ENCODE results near the gene OSGIN1. TPM values are rescaled to one million over a fixed set of nuclear protein-coding genes. Genes with fewer than 3 reads are reported as not detected.

Gene OSGIN1
- total RNA-seq, 1 donor from 2014 or later = 2.4 TPM

DNA sequence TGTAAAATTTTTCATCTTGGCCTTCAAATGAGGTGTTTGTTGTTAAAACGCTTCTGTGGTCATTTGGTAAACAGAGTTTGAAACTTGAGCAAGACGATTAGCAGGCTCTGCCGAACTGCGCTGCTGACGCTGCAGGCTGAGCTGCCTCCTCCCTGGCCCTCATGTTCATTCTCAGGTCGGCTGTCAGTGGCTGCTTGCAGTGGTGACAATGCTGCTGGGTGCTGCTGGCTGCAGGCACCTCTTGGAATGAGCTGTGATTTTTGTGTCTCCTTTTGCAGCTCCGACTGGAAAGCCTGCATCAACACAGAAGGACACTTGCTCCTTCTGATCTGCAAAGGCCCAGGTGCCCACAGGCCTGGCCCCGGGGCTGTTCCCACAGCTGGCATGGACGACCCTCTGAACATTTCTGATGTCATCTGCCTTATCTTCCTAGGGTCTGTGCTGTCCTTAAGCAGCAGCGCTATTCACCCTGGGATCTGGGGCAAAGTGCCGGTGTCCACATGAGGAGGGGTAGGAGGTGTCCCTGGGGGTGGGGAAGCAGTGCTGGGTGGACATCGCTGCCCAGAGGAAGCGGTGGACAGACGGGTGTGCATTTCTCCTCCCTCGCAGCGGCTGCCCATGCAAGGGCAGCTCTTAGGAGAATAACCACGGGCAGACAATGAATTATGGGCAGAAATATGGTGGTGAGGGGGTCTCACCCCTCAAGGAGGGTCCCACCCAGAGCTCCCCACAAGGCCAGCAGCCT is 23.1 kb upstream of the OSGIN1 start:
- no peaks in the 10 kb centered on the region for H3K36me3 Mint-ChIP-seq (ENCODE audit: low read depth)
- H3K27me3 Mint-ChIP-seq (ENCODE audit: low read depth) = no peaks in the 10 kb centered on the region
- H3K4me3 Mint-ChIP-seq = no peak overlapping the region
- H3K27ac Mint-ChIP-seq (ENCODE audit: unreplicated experiment) = no peak overlapping the region
- H3K9me3 Mint-ChIP-seq = no peaks in the 10 kb centered on the region
- TF ChIP-seq, protein P1, sequence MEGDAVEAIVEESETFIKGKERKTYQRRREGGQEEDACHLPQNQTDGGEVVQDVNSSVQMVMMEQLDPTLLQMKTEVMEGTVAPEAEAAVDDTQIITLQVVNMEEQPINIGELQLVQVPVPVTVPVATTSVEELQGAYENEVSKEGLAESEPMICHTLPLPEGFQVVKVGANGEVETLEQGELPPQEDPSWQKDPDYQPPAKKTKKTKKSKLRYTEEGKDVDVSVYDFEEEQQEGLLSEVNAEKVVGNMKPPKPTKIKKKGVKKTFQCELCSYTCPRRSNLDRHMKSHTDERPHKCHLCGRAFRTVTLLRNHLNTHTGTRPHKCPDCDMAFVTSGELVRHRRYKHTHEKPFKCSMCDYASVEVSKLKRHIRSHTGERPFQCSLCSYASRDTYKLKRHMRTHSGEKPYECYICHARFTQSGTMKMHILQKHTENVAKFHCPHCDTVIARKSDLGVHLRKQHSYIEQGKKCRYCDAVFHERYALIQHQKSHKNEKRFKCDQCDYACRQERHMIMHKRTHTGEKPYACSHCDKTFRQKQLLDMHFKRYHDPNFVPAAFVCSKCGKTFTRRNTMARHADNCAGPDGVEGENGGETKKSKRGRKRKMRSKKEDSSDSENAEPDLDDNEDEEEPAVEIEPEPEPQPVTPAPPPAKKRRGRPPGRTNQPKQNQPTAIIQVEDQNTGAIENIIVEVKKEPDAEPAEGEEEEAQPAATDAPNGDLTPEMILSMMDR (conservative IDR thresholded peaks at IDR 0.05) = no peak
- H3K4me1 Mint-ChIP-seq = peaks cover 13% of the 10 kb centered on the region
- DNase-seq (ENCODE audit: low read depth, low spot score) = no peak

DNA sequence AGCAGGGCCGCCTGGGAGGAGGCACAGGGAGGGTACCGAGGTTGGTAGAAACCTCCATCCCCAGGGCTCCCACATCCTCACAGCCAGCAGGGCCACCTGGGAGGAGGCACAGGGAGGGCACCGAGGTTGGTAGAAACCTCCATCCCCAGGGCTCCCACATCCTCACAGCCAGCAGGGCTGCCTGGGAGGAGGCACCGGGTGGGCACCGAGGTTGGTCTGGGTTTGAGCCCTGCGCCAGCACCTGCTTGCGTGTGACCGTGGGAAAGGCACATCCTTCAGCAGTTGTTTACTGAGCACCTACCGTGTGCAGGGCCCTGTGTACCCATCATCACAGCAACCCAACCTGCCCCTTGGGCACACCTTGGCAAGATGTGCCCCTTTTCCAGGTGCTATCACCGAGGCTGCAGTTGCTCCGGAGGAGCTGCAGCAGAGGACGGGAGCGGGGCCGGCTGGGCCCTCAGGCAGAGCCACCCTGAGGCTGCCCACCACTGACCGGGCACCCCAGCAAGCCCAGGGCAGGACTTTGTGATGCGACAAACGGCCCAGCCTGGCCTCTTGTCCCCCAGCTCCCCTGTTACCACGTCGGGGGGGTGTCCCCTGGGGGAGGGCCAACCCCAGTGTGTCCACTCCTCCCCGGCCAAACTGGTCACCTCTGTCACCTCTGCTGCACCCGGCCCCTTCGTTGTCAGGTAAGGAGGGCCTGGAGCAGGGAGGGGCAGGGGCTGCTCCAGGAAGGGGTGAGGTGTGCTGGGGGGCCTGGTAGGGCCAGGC is 22.1 kb upstream of the OSGIN1 start:
- Mint-ChIP-seq H3K4me3 (no peak overlapping the region), H3K27ac (ENCODE audit: unreplicated experiment) (no peak overlapping the region), H3K9me3 (no peaks in the 10 kb centered on the region), H3K36me3 (ENCODE audit: low read depth) (no peaks in the 10 kb centered on the region), H3K27me3 (ENCODE audit: low read depth) (no peaks in the 10 kb centered on the region), H3K4me1 (peaks cover 14% of the 10 kb centered on the region)
- DNase-seq (ENCODE audit: low read depth, low spot score) = no peak
- TF ChIP-seq, protein P1 (conservative IDR thresholded peaks at IDR 0.05) = no peak

DNA sequence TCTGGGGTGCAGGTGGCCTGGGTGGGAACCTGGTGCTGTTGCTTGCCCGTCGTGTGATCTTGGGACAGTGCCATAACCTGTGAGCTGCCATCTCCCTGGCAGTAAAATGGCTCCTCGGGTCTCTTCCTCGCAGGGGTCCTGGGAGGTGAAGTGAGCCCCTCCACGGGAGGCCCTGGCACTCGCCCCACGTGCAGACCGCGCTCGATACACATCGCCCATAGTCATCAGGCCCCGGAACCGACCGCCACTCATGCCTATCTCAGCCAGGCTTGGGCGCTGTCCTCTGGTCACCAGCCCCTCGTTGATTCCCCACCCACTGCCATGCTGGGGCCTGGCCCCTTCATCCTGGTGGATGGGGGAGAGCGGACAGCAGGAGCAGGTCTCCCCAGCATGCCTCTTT is 21.5 kb upstream of the OSGIN1 start:
- no peaks in the 10 kb centered on the region for H3K36me3 Mint-ChIP-seq (ENCODE audit: low read depth)
- TF ChIP-seq, protein P1 (conservative IDR thresholded peaks at IDR 0.05) = no peak
- H3K9me3 Mint-ChIP-seq = no peaks in the 10 kb centered on the region
- H3K4me3 Mint-ChIP-seq = no peak overlapping the region
- H3K27me3 Mint-ChIP-seq (ENCODE audit: low read depth) = no peaks in the 10 kb centered on the region
- peaks cover 12% of the 10 kb centered on the region for H3K4me1 Mint-ChIP-seq
- no peak for DNase-seq (ENCODE audit: low read depth, low spot score)
- H3K27ac Mint-ChIP-seq (ENCODE audit: unreplicated experiment) = peak overlapping the region; percentile 67

DNA sequence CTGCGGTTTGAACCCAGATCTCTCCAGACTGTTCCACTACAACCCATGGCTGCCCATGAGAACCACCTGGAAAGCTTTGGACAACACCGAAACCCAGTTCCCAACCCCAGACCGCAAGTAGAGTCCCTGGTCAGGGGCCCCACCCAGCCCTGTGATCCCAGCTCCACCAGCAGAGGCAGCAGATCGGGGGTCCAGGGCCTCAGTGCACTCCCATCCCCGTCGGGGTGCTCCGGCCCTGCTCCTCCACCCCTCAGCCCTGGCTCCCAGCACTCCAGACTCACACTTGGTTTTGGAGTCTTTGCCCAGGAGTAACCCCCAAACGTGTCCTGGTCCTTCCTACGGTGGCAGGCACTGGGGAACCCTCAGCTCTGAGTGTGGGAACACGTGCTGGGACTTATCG is 20.7 kb upstream of the OSGIN1 start:
- Mint-ChIP-seq H3K4me1 (peaks cover 9% of the 10 kb centered on the region), H3K9me3 (no peaks in the 10 kb centered on the region), H3K27me3 (ENCODE audit: low read depth) (no peaks in the 10 kb centered on the region), H3K27ac (ENCODE audit: unreplicated experiment) (no peak overlapping the region), H3K36me3 (ENCODE audit: low read depth) (peaks cover 3% of the 10 kb centered on the region), H3K4me3 (no peak overlapping the region)
- no peak for DNase-seq (ENCODE audit: low read depth, low spot score)
- TF ChIP-seq, protein P1 (conservative IDR thresholded peaks at IDR 0.05) = no peak

DNA sequence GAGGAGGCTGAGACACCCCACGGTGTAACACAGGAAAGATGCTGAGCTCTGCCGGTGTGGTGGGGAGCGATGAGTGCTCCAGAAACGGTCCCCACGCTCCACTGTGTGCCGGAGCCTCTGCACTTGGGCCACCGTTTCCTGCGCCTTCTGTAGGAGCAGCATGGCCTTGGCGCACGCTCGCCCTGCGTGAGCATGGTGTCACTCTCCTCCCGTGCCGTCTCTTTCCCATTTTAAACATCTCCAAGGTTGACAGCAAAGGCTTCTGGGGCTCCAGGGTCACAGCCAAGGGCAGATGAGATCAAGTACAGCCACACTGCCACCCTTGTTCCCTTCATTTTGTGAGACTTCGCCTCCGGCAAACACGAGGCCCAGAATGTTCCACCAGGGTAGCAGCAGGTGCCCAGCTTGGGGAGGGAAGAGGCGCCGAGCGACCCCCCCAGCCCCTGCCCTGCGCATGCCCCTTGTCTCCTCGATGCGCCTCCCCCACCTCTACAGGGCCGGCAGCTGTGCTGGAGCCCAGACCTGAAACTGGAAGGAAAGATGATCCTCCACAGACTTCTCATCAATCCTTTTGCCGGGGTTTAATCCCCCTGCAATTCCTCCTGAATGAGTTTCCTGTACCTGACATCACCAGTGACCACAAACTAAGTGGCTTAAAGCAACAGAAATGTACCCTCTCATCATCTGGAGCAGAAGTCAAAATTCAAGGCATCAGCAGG is 19.9 kb upstream of the OSGIN1 start:
- Mint-ChIP-seq H3K4me1 (peaks cover 9% of the 10 kb centered on the region), H3K9me3 (no peaks in the 10 kb centered on the region), H3K4me3 (no peak overlapping the region), H3K27ac (ENCODE audit: unreplicated experiment) (no peak overlapping the region), H3K27me3 (ENCODE audit: low read depth) (no peaks in the 10 kb centered on the region), H3K36me3 (ENCODE audit: low read depth) (peaks cover 3% of the 10 kb centered on the region)
- TF ChIP-seq, protein P1 (conservative IDR thresholded peaks at IDR 0.05) = no peak
- DNase-seq (ENCODE audit: low read depth, low spot score) = no peak
